Measurements from ENCODE around the gene ID3.

Gene ID3

GRCh38 chr1:23554481-23555269 is 4.6 kb downstream of the ID3 start (continued):
- TF ChIP-seq ZNF792 (tag by site-specific recombination; IDR thresholded peaks at IDR 0.05) (no peak), ZNF292 (tag by site-specific recombination; IDR thresholded peaks at IDR 0.05; ENCODE audit: borderline replicate concordance, low read depth) (no peak), PRDM2 (tag by site-specific recombination; IDR thresholded peaks at IDR 0.05; ENCODE audit: borderline replicate concordance) (no peak), ZNF561 (tag by site-specific recombination; IDR thresholded peaks at IDR 0.05; ENCODE audit: borderline replicate concordance) (peak; percentile 52; the same call in 1 of the 2 replicates), ZBTB26 (tag by site-specific recombination; optimal IDR thresholded peaks at IDR 0.05) (peak; percentile 45), ZNF830 (tag by site-specific recombination; IDR thresholded peaks at IDR 0.05; ENCODE audit: low read depth) (no peak), TRIM28 (IDR thresholded peaks at IDR 0.05; ENCODE audit: borderline replicate concordance, low read length) (no peak), GLIS2 (tag by site-specific recombination; IDR thresholded peaks at IDR 0.05) (peak; percentile 86), ZNF169 (tag by site-specific recombination; IDR thresholded peaks at IDR 0.05) (no peak), AEBP2 (tag by site-specific recombination; IDR thresholded peaks at IDR 0.05; ENCODE audit: borderline replicate concordance) (no peak), ZNF18 (tag by site-specific recombination; IDR thresholded peaks at IDR 0.05) (no peak), ZNF2 (tag by site-specific recombination; IDR thresholded peaks at IDR 0.05) (0 out of 2 replicates have a peak, but pooled peaks have one; percentile 16), ZNF626 (tag by site-specific recombination; IDR thresholded peaks at IDR 0.05) (no peak), ZFP69B (tag by site-specific recombination; IDR thresholded peaks at IDR 0.05) (no peak), ZNF645 (tag by site-specific recombination; IDR thresholded peaks at IDR 0.05) (no peak), KLF7 (tag by site-specific recombination; IDR thresholded peaks at IDR 0.05; ENCODE audit: borderline replicate concordance) (no peak), TSHZ1 (tag by site-specific recombination; IDR thresholded peaks at IDR 0.05; ENCODE audit: borderline replicate concordance) (no peak; the same call in 1 of the 2 replicates), ZNF155 (tag by site-specific recombination; IDR thresholded peaks at IDR 0.05) (no peak), ZNF335 (tag by site-specific recombination; conservative IDR thresholded peaks at IDR 0.05) (0 out of 2 replicates have a peak, but pooled peaks have one; percentile 54), ZNF184 (tag by site-specific recombination; IDR thresholded peaks at IDR 0.05) (no peak), ZNF274 (IDR thresholded peaks at IDR 0.05; ENCODE audit: low read length) (no peak), ZNF274 (tag by site-specific recombination; IDR thresholded peaks at IDR 0.05; ENCODE audit: borderline replicate concordance) (no peak), ZBTB21 (tag by site-specific recombination; IDR thresholded peaks at IDR 0.05) (no peak), OVOL3 (tag by site-specific recombination; IDR thresholded peaks at IDR 0.05) (no peak)

Measured in HEK293 (cell line).